ENCODE results near the gene ANKRD42. TPM values are rescaled to one million over a fixed set of nuclear protein-coding genes. Genes with fewer than 3 reads are reported as not detected.

The ANKRD42 gene
- total RNA-seq, 1 experiment from 2014 or later: 5.4 TPM

DNA sequence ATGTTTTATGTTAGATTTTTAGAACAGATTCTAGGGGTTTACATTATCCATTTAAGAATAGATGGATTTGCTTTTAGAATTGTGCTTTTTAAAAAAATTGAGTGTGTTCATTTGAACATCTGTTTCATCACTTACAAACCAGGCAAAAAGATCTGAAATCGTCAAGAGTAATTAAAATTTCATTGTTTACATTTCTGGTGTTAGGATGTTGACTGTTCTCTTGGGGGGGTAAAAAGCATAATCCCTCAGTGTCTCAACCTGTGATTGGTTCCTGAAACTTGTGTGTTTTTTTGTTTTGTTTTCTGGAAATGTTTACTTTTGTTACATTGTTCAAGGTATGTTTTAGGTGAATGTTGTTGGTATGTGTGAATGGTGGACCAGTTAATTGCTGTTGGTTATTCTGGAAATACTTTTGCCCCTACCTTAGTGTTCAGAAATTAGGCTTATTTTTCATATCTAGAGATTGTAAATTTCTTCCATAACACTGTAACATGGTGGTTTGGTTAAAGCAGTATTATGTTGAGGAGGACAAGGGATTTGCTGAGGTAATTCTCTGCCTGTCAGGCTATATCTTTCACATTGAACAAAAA, 31.8 kb upstream of the ANKRD42 start:
- BruUV-seq (replicated peaks): no TSS peak
- TF ChIP-seq, protein P1, sequence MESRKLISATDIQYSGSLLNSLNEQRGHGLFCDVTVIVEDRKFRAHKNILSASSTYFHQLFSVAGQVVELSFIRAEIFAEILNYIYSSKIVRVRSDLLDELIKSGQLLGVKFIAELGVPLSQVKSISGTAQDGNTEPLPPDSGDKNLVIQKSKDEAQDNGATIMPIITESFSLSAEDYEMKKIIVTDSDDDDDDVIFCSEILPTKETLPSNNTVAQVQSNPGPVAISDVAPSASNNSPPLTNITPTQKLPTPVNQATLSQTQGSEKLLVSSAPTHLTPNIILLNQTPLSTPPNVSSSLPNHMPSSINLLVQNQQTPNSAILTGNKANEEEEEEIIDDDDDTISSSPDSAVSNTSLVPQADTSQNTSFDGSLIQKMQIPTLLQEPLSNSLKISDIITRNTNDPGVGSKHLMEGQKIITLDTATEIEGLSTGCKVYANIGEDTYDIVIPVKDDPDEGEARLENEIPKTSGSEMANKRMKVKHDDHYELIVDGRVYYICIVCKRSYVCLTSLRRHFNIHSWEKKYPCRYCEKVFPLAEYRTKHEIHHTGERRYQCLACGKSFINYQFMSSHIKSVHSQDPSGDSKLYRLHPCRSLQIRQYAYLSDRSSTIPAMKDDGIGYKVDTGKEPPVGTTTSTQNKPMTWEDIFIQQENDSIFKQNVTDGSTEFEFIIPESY (IDR thresholded peaks at IDR 0.05; ENCODE audit: extremely low read depth, insufficient replicate concordance, low read length): no peak
- no peak for TF ChIP-seq CEBPB (IDR thresholded peaks at IDR 0.05; ENCODE audit: low read depth)
- no peak for TF ChIP-seq JUND (IDR thresholded peaks at IDR 0.05)
- TF ChIP-seq POLR2AphosphoS5 (IDR thresholded peaks at IDR 0.05; ENCODE audit: low read depth, low read length): no peak
- TF ChIP-seq RAD21 (IDR thresholded peaks at IDR 0.05; ENCODE audit: low read depth): no peak
- TF ChIP-seq SP1 (IDR thresholded peaks at IDR 0.05; ENCODE audit: low read depth): no peak
- no peak for TF ChIP-seq YY1 (IDR thresholded peaks at IDR 0.05; ENCODE audit: extremely low read depth, insufficient replicate concordance, low read depth, low read length)
- no peak for TF ChIP-seq SRF (IDR thresholded peaks at IDR 0.05; ENCODE audit: low read depth)
- no peak for TF ChIP-seq CBX3 (IDR thresholded peaks at IDR 0.05; ENCODE audit: low read depth)
- TF ChIP-seq ZNF274 (IDR thresholded peaks at IDR 0.05; ENCODE audit: low read depth, low read length): no peak
- TF ChIP-seq TCF7L2 (IDR thresholded peaks at IDR 0.05; ENCODE audit: borderline replicate concordance, extremely low read depth, insufficient read depth, insufficient read length): no peak
- no peak for TF ChIP-seq FOSL1 (IDR thresholded peaks at IDR 0.05; ENCODE audit: low read depth)
- no peak for TF ChIP-seq ZFX (IDR thresholded peaks at IDR 0.05)
- no peak for TF ChIP-seq SIN3A (IDR thresholded peaks at IDR 0.05; ENCODE audit: low read depth)
- TF ChIP-seq, protein P2, sequence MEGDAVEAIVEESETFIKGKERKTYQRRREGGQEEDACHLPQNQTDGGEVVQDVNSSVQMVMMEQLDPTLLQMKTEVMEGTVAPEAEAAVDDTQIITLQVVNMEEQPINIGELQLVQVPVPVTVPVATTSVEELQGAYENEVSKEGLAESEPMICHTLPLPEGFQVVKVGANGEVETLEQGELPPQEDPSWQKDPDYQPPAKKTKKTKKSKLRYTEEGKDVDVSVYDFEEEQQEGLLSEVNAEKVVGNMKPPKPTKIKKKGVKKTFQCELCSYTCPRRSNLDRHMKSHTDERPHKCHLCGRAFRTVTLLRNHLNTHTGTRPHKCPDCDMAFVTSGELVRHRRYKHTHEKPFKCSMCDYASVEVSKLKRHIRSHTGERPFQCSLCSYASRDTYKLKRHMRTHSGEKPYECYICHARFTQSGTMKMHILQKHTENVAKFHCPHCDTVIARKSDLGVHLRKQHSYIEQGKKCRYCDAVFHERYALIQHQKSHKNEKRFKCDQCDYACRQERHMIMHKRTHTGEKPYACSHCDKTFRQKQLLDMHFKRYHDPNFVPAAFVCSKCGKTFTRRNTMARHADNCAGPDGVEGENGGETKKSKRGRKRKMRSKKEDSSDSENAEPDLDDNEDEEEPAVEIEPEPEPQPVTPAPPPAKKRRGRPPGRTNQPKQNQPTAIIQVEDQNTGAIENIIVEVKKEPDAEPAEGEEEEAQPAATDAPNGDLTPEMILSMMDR (IDR thresholded peaks at IDR 0.05 in 2 of 3, conservative IDR thresholded peaks at IDR 0.05 in 1 of 3; ENCODE audit: borderline replicate concordance in 1 of 3, insufficient read depth in 1 of 3, low read depth in 2 of 3, low read length in 2 of 3): no peak
- no peak for TF ChIP-seq EGR1 (IDR thresholded peaks at IDR 0.05; ENCODE audit: low read depth)
- TF ChIP-seq POLR2A (IDR thresholded peaks at IDR 0.05; ENCODE audit: borderline replicate concordance, extremely low read depth, insufficient read depth, insufficient read length): no peak
- no peak for TF ChIP-seq EZH2 (IDR thresholded peaks at IDR 0.05)
- TF ChIP-seq ELF1 (IDR thresholded peaks at IDR 0.05; ENCODE audit: borderline replicate concordance, low read depth): no peak
- TF ChIP-seq ATF3 (IDR thresholded peaks at IDR 0.05): no peak
- Histone ChIP-seq H3K27ac (ENCODE audit: low read depth, low read length) (no peak overlapping the region), H4K20me1 (ENCODE audit: insufficient read depth) (peaks cover 27% of the 10 kb centered on the region; the same call in 1 of the 2 replicates), H3K4me3 (replicated peaks in 1 of 2; ENCODE audit: low read depth in 1 of 2, low read length in 2 of 2) (no peak overlapping the region), H3K27me3 (ENCODE audit: insufficient read depth, low read length) (no peaks in the 10 kb centered on the region), H3K4me2 (ENCODE audit: low read length) (no peak overlapping the region), H3K36me3 (ENCODE audit: control insufficient read depth in 1 of 2, insufficient read depth in 2 of 2, low read length in 2 of 2) (peaks cover 33 to 39% of the 10 kb centered on the region in 2 experiments), H3K9me2 (ENCODE audit: insufficient read depth) (no peaks in the 10 kb centered on the region), H3K9me3 (ENCODE audit: control insufficient read depth in 1 of 2, insufficient read depth in 1 of 2, low read depth in 1 of 2, low read length in 2 of 2) (no peaks in the 10 kb centered on the region), H2AFZ (ENCODE audit: low read depth, low read length, poor library complexity, severe bottlenecking) (no peak overlapping the region), H3K79me2 (ENCODE audit: insufficient read depth, low read length) (peaks cover 96% of the 10 kb centered on the region), H3K9ac (ENCODE audit: low read length) (no peak overlapping the region), H3K4me1 (ENCODE audit: control insufficient read depth in 1 of 2, insufficient read depth in 2 of 2, low read length in 2 of 2) (peaks cover 5 to 18% of the 10 kb centered on the region in 2 experiments; a peak in 3 of 4 replicates)
- ChIA-PET POLR2A (no interaction called here), CTCF (no interaction called here), RAD21 (ENCODE audit: low non-redundant PET in 1 of 2, low total read pairs in 2 of 2, uncharacterized antibody in 2 of 2, unreplicated experiment in 2 of 2) (no interaction called here)
- ATAC-seq (no peak), DNase-seq (ENCODE audit: low read depth, low spot score) (no peak)
- intact Hi-C loops (cut with micrococcal nuclease): no loop called here

Data from HCT116 (cell line).